SK-N-MC (cell line): ENCODE data around the gene ENTPD6.

Experiments
- EZH2 ChIP-seq: fragments of 200-600 bp; sonication (generic); IDR thresholded peaks from one replicate; pipeline ENCODE4 v1.6.1; 2017; ENCODE audit warnings: antibody characterized with exemption
- POLR2AphosphoS5 ChIP-seq: IDR thresholded peaks from 2 replicates; pipeline ENCODE4 v1.6.1; 2012; ENCODE audit warnings: mild to moderate bottlenecking, low read depth, low read length, borderline replicate concordance

GRCh38 chr20:25253606-25254275, 58.2 kb downstream of the ENTPD6 start:
- TF ChIP-seq POLR2AphosphoS5 = no peak
- no peak for TF ChIP-seq EZH2
